ENCODE results near the gene C3orf38.

DNA sequence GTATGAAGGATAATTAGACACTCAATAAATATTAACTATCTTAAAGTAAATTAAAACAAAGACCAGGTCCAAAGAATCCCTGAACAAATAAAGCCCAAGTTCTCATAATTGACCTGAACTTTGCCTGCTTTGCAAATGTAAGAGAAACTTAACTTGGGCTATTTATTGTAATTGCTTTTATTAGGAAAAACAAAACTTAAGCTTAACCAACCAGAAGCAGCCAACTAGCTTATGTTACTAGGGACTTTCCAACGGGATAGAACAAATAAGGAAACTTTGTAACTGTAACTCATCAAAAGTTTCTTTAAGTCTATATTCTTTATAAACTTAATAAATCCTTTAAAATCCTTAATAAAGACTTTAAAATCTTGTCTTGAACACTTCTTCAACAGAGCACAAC is 48.4 kb downstream of the C3orf38 start:
- TF ChIP-seq, protein P1, sequence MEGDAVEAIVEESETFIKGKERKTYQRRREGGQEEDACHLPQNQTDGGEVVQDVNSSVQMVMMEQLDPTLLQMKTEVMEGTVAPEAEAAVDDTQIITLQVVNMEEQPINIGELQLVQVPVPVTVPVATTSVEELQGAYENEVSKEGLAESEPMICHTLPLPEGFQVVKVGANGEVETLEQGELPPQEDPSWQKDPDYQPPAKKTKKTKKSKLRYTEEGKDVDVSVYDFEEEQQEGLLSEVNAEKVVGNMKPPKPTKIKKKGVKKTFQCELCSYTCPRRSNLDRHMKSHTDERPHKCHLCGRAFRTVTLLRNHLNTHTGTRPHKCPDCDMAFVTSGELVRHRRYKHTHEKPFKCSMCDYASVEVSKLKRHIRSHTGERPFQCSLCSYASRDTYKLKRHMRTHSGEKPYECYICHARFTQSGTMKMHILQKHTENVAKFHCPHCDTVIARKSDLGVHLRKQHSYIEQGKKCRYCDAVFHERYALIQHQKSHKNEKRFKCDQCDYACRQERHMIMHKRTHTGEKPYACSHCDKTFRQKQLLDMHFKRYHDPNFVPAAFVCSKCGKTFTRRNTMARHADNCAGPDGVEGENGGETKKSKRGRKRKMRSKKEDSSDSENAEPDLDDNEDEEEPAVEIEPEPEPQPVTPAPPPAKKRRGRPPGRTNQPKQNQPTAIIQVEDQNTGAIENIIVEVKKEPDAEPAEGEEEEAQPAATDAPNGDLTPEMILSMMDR (IDR thresholded peaks at IDR 0.05), result no peak
- TF ChIP-seq, protein P2, sequence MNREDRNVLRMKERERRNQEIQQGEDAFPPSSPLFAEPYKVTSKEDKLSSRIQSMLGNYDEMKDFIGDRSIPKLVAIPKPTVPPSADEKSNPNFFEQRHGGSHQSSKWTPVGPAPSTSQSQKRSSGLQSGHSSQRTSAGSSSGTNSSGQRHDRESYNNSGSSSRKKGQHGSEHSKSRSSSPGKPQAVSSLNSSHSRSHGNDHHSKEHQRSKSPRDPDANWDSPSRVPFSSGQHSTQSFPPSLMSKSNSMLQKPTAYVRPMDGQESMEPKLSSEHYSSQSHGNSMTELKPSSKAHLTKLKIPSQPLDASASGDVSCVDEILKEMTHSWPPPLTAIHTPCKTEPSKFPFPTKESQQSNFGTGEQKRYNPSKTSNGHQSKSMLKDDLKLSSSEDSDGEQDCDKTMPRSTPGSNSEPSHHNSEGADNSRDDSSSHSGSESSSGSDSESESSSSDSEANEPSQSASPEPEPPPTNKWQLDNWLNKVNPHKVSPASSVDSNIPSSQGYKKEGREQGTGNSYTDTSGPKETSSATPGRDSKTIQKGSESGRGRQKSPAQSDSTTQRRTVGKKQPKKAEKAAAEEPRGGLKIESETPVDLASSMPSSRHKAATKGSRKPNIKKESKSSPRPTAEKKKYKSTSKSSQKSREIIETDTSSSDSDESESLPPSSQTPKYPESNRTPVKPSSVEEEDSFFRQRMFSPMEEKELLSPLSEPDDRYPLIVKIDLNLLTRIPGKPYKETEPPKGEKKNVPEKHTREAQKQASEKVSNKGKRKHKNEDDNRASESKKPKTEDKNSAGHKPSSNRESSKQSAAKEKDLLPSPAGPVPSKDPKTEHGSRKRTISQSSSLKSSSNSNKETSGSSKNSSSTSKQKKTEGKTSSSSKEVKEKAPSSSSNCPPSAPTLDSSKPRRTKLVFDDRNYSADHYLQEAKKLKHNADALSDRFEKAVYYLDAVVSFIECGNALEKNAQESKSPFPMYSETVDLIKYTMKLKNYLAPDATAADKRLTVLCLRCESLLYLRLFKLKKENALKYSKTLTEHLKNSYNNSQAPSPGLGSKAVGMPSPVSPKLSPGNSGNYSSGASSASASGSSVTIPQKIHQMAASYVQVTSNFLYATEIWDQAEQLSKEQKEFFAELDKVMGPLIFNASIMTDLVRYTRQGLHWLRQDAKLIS (CRISPR knock-in tag; IDR thresholded peaks at IDR 0.05; ENCODE audit: borderline replicate concordance), result no peak
- no peak for TF ChIP-seq CREM (CRISPR knock-in tag; IDR thresholded peaks at IDR 0.05)
- no peak for TF ChIP-seq NFYB (CRISPR knock-in tag; conservative IDR thresholded peaks at IDR 0.05; ENCODE audit: low read depth)
- no peak for TF ChIP-seq ZBTB21 (CRISPR knock-in tag; IDR thresholded peaks at IDR 0.05; ENCODE audit: borderline replicate concordance)
- no peak for TF ChIP-seq NR2C2 (CRISPR knock-in tag; IDR thresholded peaks at IDR 0.05)

Measured in WTC11 (cell line).